Measurements from ENCODE around the gene RPS27L. TPM values are rescaled to one million over a fixed set of nuclear protein-coding genes. Genes with fewer than 3 reads are reported as not detected.
A peak's percentile ranks its signal among the peaks of the same experiment; 100 is the strongest.

The RPS27L gene
- total and polyA plus RNA-seq, 7 experiments from 2014 or later = 38.7 to 248 (median 111) TPM

- intact Hi-C loops (cut with micrococcal nuclease) = loop anchor here (1.0 to 2.0 kb wide), 4 partner anchors 26 to 237 kb away; no protein-coding TSS in a partner anchor
- ChIA-PET CTCF (interaction anchor here (0.6 to 1.5 kb wide), 7 partner anchors 20 to 236 kb away, joined by 3 to 10 read pairs (median 3); no protein-coding TSS in a partner anchor), POLR2A (interaction anchor here (0.6 to 1.4 kb wide), 6 partner anchors 9 to 150 kb away, joined by 3 to 5 read pairs (median 3); partner anchors contain the start of gene RPS27L)
- no peaks in the 10 kb centered on the region for H3K36me3 ChIP-seq (ENCODE audit: control insufficient read depth in 2 of 3, insufficient read depth in 3 of 3, low read length in 3 of 3)
- H3K9me3 ChIP-seq (ENCODE audit: control insufficient read depth in 2 of 3, low read length in 3 of 3) = no peaks in the 10 kb centered on the region
- H3K4me3 Mint-ChIP-seq = no peak overlapping the region
- no peaks in the 10 kb centered on the region for H3K4me1 ChIP-seq (ENCODE audit: control insufficient read depth in 2 of 2, insufficient read depth in 2 of 2, low read length in 2 of 2)
- no peaks in the 10 kb centered on the region for H3K27me3 ChIP-seq (ENCODE audit: control insufficient read depth in 2 of 2, insufficient read depth in 2 of 2, low read length in 2 of 2)
- H3K4me1 Mint-ChIP-seq = peaks cover 0 to 6% (median 5%) of the 10 kb centered on the region in 7 donors
- peak overlapping the region in 1 of 9 donors; percentile 49 for H3K27ac Mint-ChIP-seq
- peak; percentile 61 for ATAC-seq
- peak in 1 of 9 donors; percentile 13 for DNase-seq
- no peak overlapping the region for H3K27ac ChIP-seq (ENCODE audit: low read depth, low read length)
- H3K4me3 ChIP-seq (ENCODE audit: low read length) = no peak overlapping the region
- peaks cover 0 to 2% (median 0%) of the 10 kb centered on the region in 5 donors for H3K27me3 Mint-ChIP-seq
- no peaks in the 10 kb centered on the region for H3K9me3 Mint-ChIP-seq
- H3K36me3 Mint-ChIP-seq = no peaks in the 10 kb centered on the region
These were observed 8.9 kb upstream of the RPS27L start for GRCh38 chr15:63166219-63166618.

- Mint-ChIP-seq H3K4me1 (peaks cover 0 to 6% (median 5%) of the 10 kb centered on the region in 7 donors), H3K36me3 (no peaks in the 10 kb centered on the region), H3K4me3 (no peak overlapping the region), H3K27ac (no peak overlapping the region), H3K27me3 (peaks cover 0 to 2% (median 0%) of the 10 kb centered on the region in 5 donors), H3K9me3 (no peaks in the 10 kb centered on the region)
- no peaks in the 10 kb centered on the region for H3K36me3 ChIP-seq (ENCODE audit: control insufficient read depth in 2 of 3, insufficient read depth in 3 of 3, low read length in 3 of 3)
- H3K9me3 ChIP-seq (ENCODE audit: control insufficient read depth in 2 of 3, low read length in 3 of 3) = no peaks in the 10 kb centered on the region
- H3K27me3 ChIP-seq (ENCODE audit: control insufficient read depth in 2 of 2, insufficient read depth in 2 of 2, low read length in 2 of 2) = no peaks in the 10 kb centered on the region
- ChIA-PET CTCF (interaction anchor here (1.5 kb wide), 1 partner anchor 237 kb away, joined by 3 read pairs; no protein-coding TSS in a partner anchor), POLR2A (interaction anchor here (1.4 kb wide), 2 partner anchors 14 to 26 kb away, joined by 3 read pairs; no protein-coding TSS in a partner anchor)
- ATAC-seq = no peak
- intact Hi-C loops (cut with micrococcal nuclease) = no loop called here
- no peak overlapping the region for H3K27ac ChIP-seq (ENCODE audit: low read depth, low read length)
- no peak overlapping the region for H3K4me3 ChIP-seq (ENCODE audit: low read length)
- DNase-seq = no peak
- no peaks in the 10 kb centered on the region for H3K4me1 ChIP-seq (ENCODE audit: control insufficient read depth in 2 of 2, insufficient read depth in 2 of 2, low read length in 2 of 2)
These were observed 8.0 kb upstream of the RPS27L start for GRCh38 chr15:63165166-63165859.

- Mint-ChIP-seq H3K27me3 (peaks cover 0 to 2% (median 0%) of the 10 kb centered on the region in 5 donors), H3K4me3 (no peak overlapping the region), H3K27ac (no peak overlapping the region), H3K36me3 (peaks cover 0 to 3% (median 0%) of the 10 kb centered on the region in 5 donors), H3K4me1 (peaks cover 0 to 14% (median 6%) of the 10 kb centered on the region in 7 donors), H3K9me3 (no peaks in the 10 kb centered on the region)
- Histone ChIP-seq H3K36me3 (ENCODE audit: control insufficient read depth in 2 of 3, insufficient read depth in 3 of 3, low read length in 3 of 3) (no peaks in the 10 kb centered on the region), H3K27me3 (ENCODE audit: control insufficient read depth in 2 of 2, insufficient read depth in 2 of 2, low read length in 2 of 2) (no peaks in the 10 kb centered on the region), H3K4me3 (ENCODE audit: low read length) (no peak overlapping the region), H3K27ac (ENCODE audit: low read depth, low read length) (no peak overlapping the region), H3K4me1 (ENCODE audit: control insufficient read depth in 2 of 2, insufficient read depth in 2 of 2, low read length in 2 of 2) (peaks cover 1 to 2% of the 10 kb centered on the region in 2 donors), H3K9me3 (ENCODE audit: control insufficient read depth in 2 of 3, low read length in 3 of 3) (no peaks in the 10 kb centered on the region)
- POLR2A ChIA-PET = no interaction called here
- no peak for DNase-seq
- ATAC-seq = no peak
- intact Hi-C loops (cut with micrococcal nuclease) = no loop called here
- CTCF ChIA-PET = no interaction called here
These were observed 5.9 kb upstream of the RPS27L start for GRCh38 chr15:63163217-63163616.

- CTCF ChIA-PET = no interaction called here
- Histone ChIP-seq H3K27ac (ENCODE audit: low read depth, low read length) (no peak overlapping the region), H3K4me1 (ENCODE audit: control insufficient read depth in 2 of 2, insufficient read depth in 2 of 2, low read length in 2 of 2) (peaks cover 6 to 7% of the 10 kb centered on the region in 2 donors), H3K9me3 (ENCODE audit: control insufficient read depth in 2 of 3, low read length in 3 of 3) (no peaks in the 10 kb centered on the region), H3K4me3 (ENCODE audit: low read length) (no peak overlapping the region), H3K27me3 (ENCODE audit: control insufficient read depth in 2 of 2, insufficient read depth in 2 of 2, low read length in 2 of 2) (no peaks in the 10 kb centered on the region), H3K36me3 (ENCODE audit: control insufficient read depth in 2 of 3, insufficient read depth in 3 of 3, low read length in 3 of 3) (peaks cover 0 to 9% (median 0%) of the 10 kb centered on the region in 3 experiments)
- POLR2A ChIA-PET = interaction anchor here (1.1 kb wide), 1 partner anchor 33 kb away, joined by 3 read pairs; no protein-coding TSS in a partner anchor
- Mint-ChIP-seq H3K36me3 (peaks cover 0 to 12% (median 0%) of the 10 kb centered on the region in 5 donors), H3K27ac (peak overlapping the region in 1 of 9 donors; percentile 21), H3K9me3 (no peaks in the 10 kb centered on the region), H3K27me3 (no peaks in the 10 kb centered on the region), H3K4me3 (no peak overlapping the region), H3K4me1 (peaks cover 0 to 19% (median 11%) of the 10 kb centered on the region in 7 donors)
- no peak for DNase-seq
- intact Hi-C loops (cut with micrococcal nuclease) = no loop called here
- ATAC-seq = no peak
These were observed 3.4 kb upstream of the RPS27L start for GRCh38 chr15:63160638-63161037.

GRCh38 chr15:63157891-63158431, 684 bp upstream of the RPS27L start:
- DNase-seq (peak in 4 of 9 donors; percentile 16 to 42 (median 29)), ATAC-seq (peak; percentile 50)
- Mint-ChIP-seq H3K36me3 (peaks cover 0 to 24% (median 5%) of the 10 kb centered on the region in 5 donors), H3K4me3 (peak overlapping the region; percentile 86 to 100 (median 97)), H3K27me3 (no peaks in the 10 kb centered on the region), H3K4me1 (peaks cover 4 to 35% (median 25%) of the 10 kb centered on the region in 7 donors), H3K9me3 (no peaks in the 10 kb centered on the region), H3K27ac (peak overlapping the region; percentile 86 to 98 (median 93))
- H3K27me3 ChIP-seq (ENCODE audit: control insufficient read depth in 2 of 2, insufficient read depth in 2 of 2, low read length in 2 of 2) = no peaks in the 10 kb centered on the region
- peaks cover 0 to 9% (median 0%) of the 10 kb centered on the region in 3 experiments for H3K36me3 ChIP-seq (ENCODE audit: control insufficient read depth in 2 of 3, insufficient read depth in 3 of 3, low read length in 3 of 3)
- ChIA-PET POLR2A (interaction anchor here (0.7 to 5.3 kb wide), 20 partner anchors 9 to 935 kb away, joined by 3 to 49 read pairs (median 4); partner anchors contain the start of genes APH1B and RAB8B), CTCF (interaction anchor here (0.8 to 1.4 kb wide), 3 partner anchors 13 to 74 kb away, joined by 3 to 4 read pairs (median 3); no protein-coding TSS in a partner anchor)
- H3K4me3 ChIP-seq (ENCODE audit: low read length) = peak overlapping the region; percentile 100
- intact Hi-C loops (cut with micrococcal nuclease) = loop anchor here (1.0 to 5.0 kb wide), 10 partner anchors 15 to 130 kb away; partner anchors contain the start of genes APH1B (in 2 of the 2), LACTB (in 2 of the 2) and RAB8B (in 1 of the 2)
- peaks cover 10 to 11% of the 10 kb centered on the region in 2 donors for H3K4me1 ChIP-seq (ENCODE audit: control insufficient read depth in 2 of 2, insufficient read depth in 2 of 2, low read length in 2 of 2)
- H3K9me3 ChIP-seq (ENCODE audit: control insufficient read depth in 2 of 3, low read length in 3 of 3) = no peaks in the 10 kb centered on the region
- H3K27ac ChIP-seq (ENCODE audit: low read depth, low read length) = peak overlapping the region; percentile 86

- Mint-ChIP-seq H3K4me3 (peak overlapping the region; percentile 89 to 100 (median 98)), H3K27ac (peak overlapping the region; percentile 93 to 99 (median 97)), H3K4me1 (peaks cover 4 to 37% (median 26%) of the 10 kb centered on the region in 7 donors), H3K9me3 (no peaks in the 10 kb centered on the region), H3K36me3 (peaks cover 0 to 32% (median 5%) of the 10 kb centered on the region in 5 donors), H3K27me3 (no peaks in the 10 kb centered on the region)
- CTCF ChIA-PET = interaction anchor here (0.5 to 1.4 kb wide), 6 partner anchors 12 to 1828 kb away, joined by 3 to 4 read pairs (median 4); no protein-coding TSS in a partner anchor
- H3K36me3 ChIP-seq (ENCODE audit: control insufficient read depth in 2 of 3, insufficient read depth in 3 of 3, low read length in 3 of 3) = peaks cover 0 to 13% (median 0%) of the 10 kb centered on the region in 3 experiments
- ATAC-seq (no peak), DNase-seq (peak in 3 of 9 donors; percentile 2 to 8 (median 4))
- intact Hi-C loops (cut with micrococcal nuclease) = loop anchor here (1.0 to 5.0 kb wide), 10 partner anchors 14 to 132 kb away; partner anchors contain the start of genes APH1B (in 2 of the 2), LACTB (in 2 of the 2) and RAB8B (in 1 of the 2)
- peak overlapping the region; percentile 100 for H3K4me3 ChIP-seq (ENCODE audit: low read length)
- POLR2A ChIA-PET = interaction anchor here (1.0 to 5.3 kb wide), 20 partner anchors 8 to 936 kb away, joined by 3 to 49 read pairs (median 6); partner anchors contain the start of genes APH1B and RAB8B
- peak overlapping the region; percentile 86 for H3K27ac ChIP-seq (ENCODE audit: low read depth, low read length)
- peaks cover 10 to 11% of the 10 kb centered on the region in 2 donors for H3K4me1 ChIP-seq (ENCODE audit: control insufficient read depth in 2 of 2, insufficient read depth in 2 of 2, low read length in 2 of 2)
- no peaks in the 10 kb centered on the region for H3K27me3 ChIP-seq (ENCODE audit: control insufficient read depth in 2 of 2, insufficient read depth in 2 of 2, low read length in 2 of 2)
- no peaks in the 10 kb centered on the region for H3K9me3 ChIP-seq (ENCODE audit: control insufficient read depth in 2 of 3, low read length in 3 of 3)
These were observed 541 bp downstream of the RPS27L start for GRCh38 chr15:63156755-63157117.

All from naive thymus-derived CD4-positive, alpha-beta T cell (primary cell).